ENCODE data around the gene CMTR1. TPM values are rescaled to one million over a fixed set of nuclear protein-coding genes. Genes with fewer than 3 reads are reported as not detected.

Gene CMTR1
- total RNA-seq, 1 donor from 2014 or later = 28.1 TPM

- no peaks in the 10 kb centered on the region for H3K27me3 Mint-ChIP-seq (ENCODE audit: low read depth)
Observed at GRCh38 chr6:37492236-37492972, 59.4 kb downstream of the CMTR1 start.

GRCh38 chr6:37492991-37493660 lies 60.1 kb downstream of the CMTR1 start:
- Mint-ChIP-seq H3K27ac (ENCODE audit: unreplicated experiment) (no peak overlapping the region), H3K36me3 (ENCODE audit: low read depth) (no peaks in the 10 kb centered on the region), H3K9me3 (ENCODE audit: low read depth) (no peaks in the 10 kb centered on the region), H3K27me3 (ENCODE audit: low read depth) (no peaks in the 10 kb centered on the region), H3K4me1 (ENCODE audit: low read depth) (peaks cover 17% of the 10 kb centered on the region), H3K4me3 (ENCODE audit: unreplicated experiment) (no peak overlapping the region)
- TF ChIP-seq, protein P1, sequence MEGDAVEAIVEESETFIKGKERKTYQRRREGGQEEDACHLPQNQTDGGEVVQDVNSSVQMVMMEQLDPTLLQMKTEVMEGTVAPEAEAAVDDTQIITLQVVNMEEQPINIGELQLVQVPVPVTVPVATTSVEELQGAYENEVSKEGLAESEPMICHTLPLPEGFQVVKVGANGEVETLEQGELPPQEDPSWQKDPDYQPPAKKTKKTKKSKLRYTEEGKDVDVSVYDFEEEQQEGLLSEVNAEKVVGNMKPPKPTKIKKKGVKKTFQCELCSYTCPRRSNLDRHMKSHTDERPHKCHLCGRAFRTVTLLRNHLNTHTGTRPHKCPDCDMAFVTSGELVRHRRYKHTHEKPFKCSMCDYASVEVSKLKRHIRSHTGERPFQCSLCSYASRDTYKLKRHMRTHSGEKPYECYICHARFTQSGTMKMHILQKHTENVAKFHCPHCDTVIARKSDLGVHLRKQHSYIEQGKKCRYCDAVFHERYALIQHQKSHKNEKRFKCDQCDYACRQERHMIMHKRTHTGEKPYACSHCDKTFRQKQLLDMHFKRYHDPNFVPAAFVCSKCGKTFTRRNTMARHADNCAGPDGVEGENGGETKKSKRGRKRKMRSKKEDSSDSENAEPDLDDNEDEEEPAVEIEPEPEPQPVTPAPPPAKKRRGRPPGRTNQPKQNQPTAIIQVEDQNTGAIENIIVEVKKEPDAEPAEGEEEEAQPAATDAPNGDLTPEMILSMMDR (IDR thresholded peaks at IDR 0.05) = no peak
- no peak for DNase-seq (ENCODE audit: low spot score)

More at GRCh38 chr6:37492236-37492972, 59.4 kb downstream of the CMTR1 start:
- H3K36me3 Mint-ChIP-seq (ENCODE audit: low read depth) = no peaks in the 10 kb centered on the region
- peaks cover 17% of the 10 kb centered on the region for H3K4me1 Mint-ChIP-seq (ENCODE audit: low read depth)
- no peak overlapping the region for H3K4me3 Mint-ChIP-seq (ENCODE audit: unreplicated experiment)
- no peaks in the 10 kb centered on the region for H3K9me3 Mint-ChIP-seq (ENCODE audit: low read depth)
- TF ChIP-seq, protein P1 (IDR thresholded peaks at IDR 0.05) = no peak
- DNase-seq (ENCODE audit: low spot score) = no peak
- H3K27ac Mint-ChIP-seq (ENCODE audit: unreplicated experiment) = no peak overlapping the region

DNA sequence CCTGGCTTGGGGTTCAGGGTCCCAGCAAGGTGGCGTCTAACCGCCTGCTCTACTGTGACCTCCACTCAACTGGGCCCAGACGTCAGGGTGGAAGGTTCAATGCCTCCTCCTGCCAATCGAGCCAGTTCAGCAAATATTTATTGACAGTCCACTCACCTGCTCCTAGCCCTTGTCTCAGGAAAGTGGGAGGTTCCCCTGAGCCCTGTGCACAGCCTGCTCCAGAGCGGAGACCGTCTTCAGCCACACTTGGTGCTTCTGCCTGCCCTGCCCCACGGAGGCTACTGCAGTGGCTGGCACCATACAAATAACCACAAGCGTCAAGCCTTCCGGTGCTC lies 60.6 kb downstream of the CMTR1 start:
- no peak for DNase-seq (ENCODE audit: low spot score)
- TF ChIP-seq, protein P1 (IDR thresholded peaks at IDR 0.05) = no peak
- Mint-ChIP-seq H3K27me3 (ENCODE audit: low read depth) (no peaks in the 10 kb centered on the region), H3K27ac (ENCODE audit: unreplicated experiment) (no peak overlapping the region), H3K36me3 (ENCODE audit: low read depth) (no peaks in the 10 kb centered on the region), H3K9me3 (ENCODE audit: low read depth) (no peaks in the 10 kb centered on the region), H3K4me3 (ENCODE audit: unreplicated experiment) (no peak overlapping the region), H3K4me1 (ENCODE audit: low read depth) (peaks cover 17% of the 10 kb centered on the region)

DNA sequence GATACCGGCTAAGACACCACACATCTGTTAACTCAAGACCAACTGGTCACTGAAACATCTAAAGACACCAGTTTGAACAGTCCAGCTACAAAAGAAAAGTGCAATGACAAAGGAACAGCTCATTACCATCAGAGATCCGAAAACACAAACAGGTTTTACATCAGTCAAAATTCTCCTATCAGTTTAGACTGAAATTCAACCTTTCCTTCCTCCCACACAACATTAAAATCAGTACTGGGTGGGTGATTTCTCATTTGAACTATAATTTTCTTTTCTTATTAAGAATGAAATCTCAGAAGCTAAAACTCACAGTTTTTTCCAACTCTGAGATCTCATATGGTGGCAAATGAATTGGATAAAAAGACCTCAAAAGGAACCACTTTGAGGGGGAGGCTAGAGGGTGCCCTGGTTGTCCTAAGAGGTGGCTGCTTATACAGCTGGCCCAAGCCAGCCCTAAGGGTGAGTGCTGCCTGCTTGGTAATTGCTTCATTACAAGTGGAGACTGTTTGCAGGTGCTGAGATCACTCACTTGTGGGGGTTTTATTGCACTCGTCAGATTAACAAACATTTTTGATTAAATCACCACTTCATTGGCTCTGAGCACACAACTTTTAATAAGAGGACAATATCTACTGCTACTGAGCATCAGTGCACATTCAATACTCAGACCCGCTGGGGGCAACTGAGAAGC lies 62.4 kb downstream of the CMTR1 start:
- TF ChIP-seq, protein P1 (IDR thresholded peaks at IDR 0.05) = no peak
- no peak for DNase-seq (ENCODE audit: low spot score)
- Mint-ChIP-seq H3K27me3 (ENCODE audit: low read depth) (no peaks in the 10 kb centered on the region), H3K27ac (ENCODE audit: unreplicated experiment) (no peak overlapping the region), H3K4me3 (ENCODE audit: unreplicated experiment) (no peak overlapping the region), H3K4me1 (ENCODE audit: low read depth) (peaks cover 22% of the 10 kb centered on the region), H3K9me3 (ENCODE audit: low read depth) (no peaks in the 10 kb centered on the region), H3K36me3 (ENCODE audit: low read depth) (no peaks in the 10 kb centered on the region)

Data from chondrocyte (in vitro differentiated cells).